Upper lobe of left lung (tissue), 4 donors: ENCODE measurements around the gene PIGV.

Experiments
- EP300 ChIP-seq, 4 donors: sonication (generic); formaldehyde crosslinking; IDR thresholded peaks; one replicate each; pipeline ENCODE4 v1.5.1; 2017; ENCODE audit warnings: antibody characterized with exemption in 4 of 4, control low read depth in 2 of 4
- POLR2AphosphoS5 ChIP-seq, 2 donors: sonication (generic); formaldehyde crosslinking; IDR thresholded peaks; one replicate each; pipeline ENCODE4 v1.5.1; 2017; ENCODE audit warnings: antibody characterized with exemption in 2 of 2

- TF ChIP-seq EP300 (IDR thresholded peaks at IDR 0.05) (no peak), POLR2AphosphoS5 (IDR thresholded peaks at IDR 0.05) (no peak)
Measured at GRCh38 chr1:26758358-26758757, 29.4 kb upstream of the PIGV start.
